HL-60 (cell line): Measurements from ENCODE around the gene ZFYVE9.

Source experiments
- POLR2AphosphoS5 ChIP-seq: IDR thresholded peaks from 2 replicates; pipeline ENCODE4 v1.6.1; 2012; ENCODE audit warnings: low read depth
- SPI1 ChIP-seq: IDR thresholded peaks from 2 replicates; pipeline ENCODE4 v1.6.1; 2012; ENCODE audit warnings: low read depth, mild to moderate bottlenecking, borderline replicate concordance
- TF ChIP-seq, protein P1 (sequence below): IDR thresholded peaks from one replicate; pipeline ENCODE4 v1.5.1; 2011; ENCODE audit warnings: low read length, control low read depth, inconsistent platforms; ENCODE audit not compliant: insufficient read depth
- TF ChIP-seq, protein P2 (sequence below): IDR thresholded peaks from 2 replicates; pipeline ENCODE4 v1.6.1; 2012; ENCODE audit warnings: low read depth; ENCODE audit not compliant: insufficient replicate concordance

DNA sequence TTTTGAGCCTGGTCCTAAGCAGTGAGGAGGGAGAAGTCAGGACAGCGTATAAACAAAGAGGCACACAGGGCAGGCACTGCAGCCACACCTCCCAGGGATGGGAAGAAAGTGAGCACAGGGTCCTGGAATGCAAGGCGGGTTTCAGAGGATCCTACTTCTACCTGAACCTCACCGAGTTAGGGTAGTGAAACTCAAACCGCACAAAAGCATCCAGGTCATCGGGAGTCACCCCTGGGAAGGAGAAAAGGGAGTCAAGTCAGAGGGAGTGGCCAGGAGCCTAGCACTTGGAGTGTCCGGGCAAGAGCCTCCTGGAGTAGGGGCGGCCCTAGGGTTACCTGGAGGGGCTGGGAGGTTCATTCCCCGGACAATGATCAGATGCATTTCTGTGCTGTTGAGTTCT lies 213.5 kb downstream of the ZFYVE9 start:
- TF ChIP-seq, protein P1, sequence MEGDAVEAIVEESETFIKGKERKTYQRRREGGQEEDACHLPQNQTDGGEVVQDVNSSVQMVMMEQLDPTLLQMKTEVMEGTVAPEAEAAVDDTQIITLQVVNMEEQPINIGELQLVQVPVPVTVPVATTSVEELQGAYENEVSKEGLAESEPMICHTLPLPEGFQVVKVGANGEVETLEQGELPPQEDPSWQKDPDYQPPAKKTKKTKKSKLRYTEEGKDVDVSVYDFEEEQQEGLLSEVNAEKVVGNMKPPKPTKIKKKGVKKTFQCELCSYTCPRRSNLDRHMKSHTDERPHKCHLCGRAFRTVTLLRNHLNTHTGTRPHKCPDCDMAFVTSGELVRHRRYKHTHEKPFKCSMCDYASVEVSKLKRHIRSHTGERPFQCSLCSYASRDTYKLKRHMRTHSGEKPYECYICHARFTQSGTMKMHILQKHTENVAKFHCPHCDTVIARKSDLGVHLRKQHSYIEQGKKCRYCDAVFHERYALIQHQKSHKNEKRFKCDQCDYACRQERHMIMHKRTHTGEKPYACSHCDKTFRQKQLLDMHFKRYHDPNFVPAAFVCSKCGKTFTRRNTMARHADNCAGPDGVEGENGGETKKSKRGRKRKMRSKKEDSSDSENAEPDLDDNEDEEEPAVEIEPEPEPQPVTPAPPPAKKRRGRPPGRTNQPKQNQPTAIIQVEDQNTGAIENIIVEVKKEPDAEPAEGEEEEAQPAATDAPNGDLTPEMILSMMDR: no peak
- TF ChIP-seq, protein P2, sequence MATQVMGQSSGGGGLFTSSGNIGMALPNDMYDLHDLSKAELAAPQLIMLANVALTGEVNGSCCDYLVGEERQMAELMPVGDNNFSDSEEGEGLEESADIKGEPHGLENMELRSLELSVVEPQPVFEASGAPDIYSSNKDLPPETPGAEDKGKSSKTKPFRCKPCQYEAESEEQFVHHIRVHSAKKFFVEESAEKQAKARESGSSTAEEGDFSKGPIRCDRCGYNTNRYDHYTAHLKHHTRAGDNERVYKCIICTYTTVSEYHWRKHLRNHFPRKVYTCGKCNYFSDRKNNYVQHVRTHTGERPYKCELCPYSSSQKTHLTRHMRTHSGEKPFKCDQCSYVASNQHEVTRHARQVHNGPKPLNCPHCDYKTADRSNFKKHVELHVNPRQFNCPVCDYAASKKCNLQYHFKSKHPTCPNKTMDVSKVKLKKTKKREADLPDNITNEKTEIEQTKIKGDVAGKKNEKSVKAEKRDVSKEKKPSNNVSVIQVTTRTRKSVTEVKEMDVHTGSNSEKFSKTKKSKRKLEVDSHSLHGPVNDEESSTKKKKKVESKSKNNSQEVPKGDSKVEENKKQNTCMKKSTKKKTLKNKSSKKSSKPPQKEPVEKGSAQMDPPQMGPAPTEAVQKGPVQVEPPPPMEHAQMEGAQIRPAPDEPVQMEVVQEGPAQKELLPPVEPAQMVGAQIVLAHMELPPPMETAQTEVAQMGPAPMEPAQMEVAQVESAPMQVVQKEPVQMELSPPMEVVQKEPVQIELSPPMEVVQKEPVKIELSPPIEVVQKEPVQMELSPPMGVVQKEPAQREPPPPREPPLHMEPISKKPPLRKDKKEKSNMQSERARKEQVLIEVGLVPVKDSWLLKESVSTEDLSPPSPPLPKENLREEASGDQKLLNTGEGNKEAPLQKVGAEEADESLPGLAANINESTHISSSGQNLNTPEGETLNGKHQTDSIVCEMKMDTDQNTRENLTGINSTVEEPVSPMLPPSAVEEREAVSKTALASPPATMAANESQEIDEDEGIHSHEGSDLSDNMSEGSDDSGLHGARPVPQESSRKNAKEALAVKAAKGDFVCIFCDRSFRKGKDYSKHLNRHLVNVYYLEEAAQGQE: no peak
- TF ChIP-seq POLR2AphosphoS5 (no peak), SPI1 (no peak)
